Measurements from ENCODE around the gene COX7B2.

Gene COX7B2

GRCh38 chr4:46717950-46718349 lies 191.1 kb downstream of the COX7B2 start:
- no peak for DNase-seq (ENCODE audit: low read depth in 2 of 2)

DNA sequence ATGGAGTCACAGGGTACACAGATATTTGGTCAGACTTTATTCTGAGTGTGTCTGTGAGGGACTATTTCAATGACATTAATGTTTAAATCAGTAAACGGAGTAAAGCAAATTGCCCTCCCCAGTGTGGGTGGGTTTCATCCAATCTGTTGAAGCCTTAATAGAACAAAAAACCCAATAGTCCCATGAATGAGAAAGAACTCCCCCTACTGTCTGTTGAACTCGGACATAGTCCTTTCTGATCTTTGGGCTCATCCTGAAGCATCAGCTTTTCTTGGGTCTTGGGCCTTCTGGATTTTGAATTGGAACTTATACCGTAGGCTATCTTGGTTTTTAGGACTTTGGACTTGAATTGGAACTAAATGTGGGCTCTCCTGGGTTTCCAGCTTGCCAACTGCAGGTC lies 193.6 kb downstream of the COX7B2 start:
- DNase-seq (ENCODE audit: low read depth in 2 of 2), result no peak

GRCh38 chr4:46698891-46699290 lies 210.2 kb downstream of the COX7B2 start:
- no peak for DNase-seq (ENCODE audit: low read depth in 2 of 2)

Data from stimulated activated CD8-positive, alpha-beta memory T cell treated with anti-CD3 and anti-CD28 coated beads, Interleukin-2, amount 100 ng/mL, for 1 hour (primary cell).